NCI-H2227 (cell line): ENCODE measurements around the gene FARS2.

ENCODE experiments used
- DNase-seq: peaks from one replicate; lab custom pipeline; 2025; ENCODE audit not compliant: unreplicated experiment; lab: John Stamatoyannopoulos, UW

Gene FARS2

GRCh38 chr6:5525209-5525608 lies 263.9 kb downstream of the FARS2 start:
- no peak for DNase-seq

DNA sequence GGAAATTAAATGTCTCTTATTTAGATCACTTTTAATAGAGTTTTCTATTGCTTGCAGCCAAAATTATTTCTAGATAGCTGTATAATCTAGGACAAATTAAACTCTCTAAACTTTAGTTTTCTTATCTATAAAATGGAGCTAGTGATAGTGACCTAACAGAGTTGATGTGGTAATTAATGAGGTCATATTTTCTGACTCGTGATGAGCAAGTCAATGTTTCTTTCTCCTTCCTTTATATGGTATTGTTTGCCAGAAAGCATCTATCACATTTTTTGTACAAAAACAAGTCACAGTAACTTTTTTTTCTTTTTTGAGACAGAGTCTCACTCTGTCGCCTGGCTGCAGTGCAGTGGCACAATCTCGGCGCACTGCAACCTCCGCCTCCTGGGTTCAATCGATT lies 267.7 kb downstream of the FARS2 start:
- DNase-seq = no peak

- no peak for DNase-seq
These were observed 268.4 kb downstream of the FARS2 start for GRCh38 chr6:5529733-5530132.

GRCh38 chr6:5531161-5531560 lies 269.8 kb downstream of the FARS2 start:
- no peak for DNase-seq

- no peak for DNase-seq
These were observed 270.6 kb downstream of the FARS2 start for GRCh38 chr6:5531853-5532375.

- no peak for DNase-seq
These were observed 271.6 kb downstream of the FARS2 start for GRCh38 chr6:5532941-5533340.

- DNase-seq = no peak
These were observed 273.3 kb downstream of the FARS2 start for GRCh38 chr6:5534643-5535042.

DNA sequence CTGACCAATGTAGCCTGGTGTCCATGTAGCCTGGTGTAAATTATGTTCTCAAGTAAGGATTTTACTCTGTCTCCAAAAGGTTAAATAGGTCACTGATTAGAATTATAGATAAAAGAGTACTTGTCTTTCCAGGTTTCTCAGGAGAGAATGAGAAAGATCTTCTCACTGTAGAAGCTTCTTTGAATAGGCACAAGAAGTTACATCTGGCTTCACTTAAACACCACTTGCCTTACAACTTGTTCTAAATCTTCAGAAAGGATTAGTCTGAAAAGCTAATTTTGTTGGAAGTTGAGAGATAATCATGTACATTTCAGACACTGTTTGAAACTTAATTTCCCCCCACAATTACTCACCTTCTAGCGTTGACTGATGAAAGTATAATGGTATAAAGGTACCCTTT lies 275.3 kb downstream of the FARS2 start:
- DNase-seq = no peak

DNA sequence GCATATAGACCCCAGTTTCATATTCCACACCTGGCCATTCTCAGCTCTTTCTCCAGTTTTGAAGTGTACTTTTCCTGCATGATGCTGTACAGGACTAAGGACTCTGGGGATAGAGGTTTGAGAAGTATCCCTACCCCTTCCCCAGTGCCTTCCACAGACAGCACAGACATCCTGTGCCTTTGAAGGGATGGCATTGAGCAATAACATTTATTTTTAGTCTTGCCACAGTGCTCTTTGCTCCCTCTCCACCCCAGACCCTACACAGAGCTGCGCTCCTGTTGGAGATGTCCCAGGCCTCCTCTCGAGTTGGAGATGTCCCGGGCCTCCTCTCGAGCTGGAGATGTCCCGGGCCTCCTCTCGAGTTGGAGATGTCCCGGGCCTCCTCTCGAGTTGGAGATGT lies 275.8 kb downstream of the FARS2 start:
- no peak for DNase-seq

DNA sequence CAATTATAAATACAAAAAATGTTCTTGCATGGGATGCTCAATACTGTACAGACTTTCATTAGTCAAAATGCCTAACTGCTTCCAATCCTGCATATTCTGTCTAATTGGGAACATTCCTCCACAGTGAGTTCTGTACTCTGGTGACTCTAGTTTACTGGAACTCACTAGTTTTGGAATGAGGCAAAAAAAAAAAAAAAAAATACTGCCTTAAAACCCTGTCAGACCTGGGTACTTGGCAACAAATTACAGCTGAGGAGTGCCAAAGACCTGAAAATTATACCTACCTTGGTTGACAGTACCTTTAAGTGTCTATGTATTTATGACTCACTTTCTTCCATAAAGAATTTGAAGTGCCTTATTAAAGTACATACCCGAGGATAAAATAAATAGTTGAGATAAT lies 276.7 kb downstream of the FARS2 start:
- DNase-seq = no peak

DNA sequence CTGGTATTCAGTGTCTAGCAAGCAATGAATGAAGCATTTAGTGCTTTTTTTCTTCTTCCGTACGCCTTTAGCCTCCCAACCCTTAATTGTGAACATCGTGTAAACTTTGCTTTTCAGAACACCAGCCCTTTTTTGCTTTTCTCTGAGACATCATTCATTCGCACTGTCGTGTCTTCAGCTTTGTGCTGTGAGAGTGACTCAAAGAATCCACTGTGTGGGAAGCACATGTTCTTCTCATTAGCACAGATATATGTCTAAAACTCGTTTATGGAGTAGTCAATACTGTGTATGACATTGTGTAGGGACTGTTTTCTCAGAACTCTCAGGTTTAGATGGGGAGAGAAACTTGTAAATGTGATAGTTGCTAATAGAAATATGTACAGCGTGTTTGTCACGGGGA lies 279.1 kb downstream of the FARS2 start:
- DNase-seq = no peak

GRCh38 chr6:5541025-5541424 lies 279.7 kb downstream of the FARS2 start:
- DNase-seq = no peak

- DNase-seq = no peak
These were observed 280.6 kb downstream of the FARS2 start for GRCh38 chr6:5541751-5542432.

- no peak for DNase-seq
These were observed 286.2 kb downstream of the FARS2 start for GRCh38 chr6:5547556-5547955.

GRCh38 chr6:5550631-5551030 lies 289.3 kb downstream of the FARS2 start:
- DNase-seq = no peak

DNA sequence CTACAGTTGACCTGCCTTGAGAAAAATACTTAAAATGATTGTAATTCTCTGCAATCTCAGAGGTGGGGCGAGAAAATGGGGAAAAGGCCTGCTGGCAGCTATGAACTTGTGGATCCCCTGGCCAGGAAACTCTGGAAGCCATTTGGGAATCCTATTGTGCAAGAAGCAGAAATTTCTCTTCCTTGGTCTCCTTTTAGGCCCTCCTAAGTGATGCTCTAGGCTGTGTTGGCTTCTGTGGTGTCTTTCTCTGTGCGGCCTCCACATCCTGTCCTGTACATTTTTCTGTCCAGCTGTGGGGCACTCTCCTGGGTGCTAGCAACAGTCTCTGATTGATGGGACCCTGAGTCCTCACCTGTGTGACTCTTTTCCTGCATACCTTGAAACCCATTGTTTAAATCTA lies 290.9 kb downstream of the FARS2 start:
- no peak for DNase-seq

DNA sequence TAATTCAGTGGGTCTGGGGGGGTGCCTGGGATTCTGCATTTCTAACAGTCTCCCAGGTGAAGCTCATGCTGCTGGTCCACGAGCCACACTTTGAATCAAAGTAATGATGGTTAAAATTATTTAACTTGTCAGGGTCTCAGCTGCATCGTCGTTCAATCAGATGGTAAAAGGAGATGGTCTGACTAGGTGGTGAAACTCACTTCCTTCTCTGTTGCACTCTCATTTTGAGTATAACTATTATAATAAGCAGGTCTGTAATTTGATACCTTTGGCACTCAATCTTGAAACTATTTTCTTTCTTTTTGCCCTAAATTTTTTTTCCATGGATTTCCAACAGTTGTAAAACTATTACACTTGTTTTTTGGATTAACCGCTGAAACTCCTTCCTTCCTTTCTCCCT lies 292.5 kb downstream of the FARS2 start:
- DNase-seq = no peak

- no peak for DNase-seq
These were observed 292.9 kb downstream of the FARS2 start for GRCh38 chr6:5554226-5554625.

GRCh38 chr6:5556011-5556410 lies 294.7 kb downstream of the FARS2 start:
- no peak for DNase-seq

GRCh38 chr6:5557506-5557905 lies 296.2 kb downstream of the FARS2 start:
- DNase-seq = no peak

- no peak for DNase-seq
These were observed 298.3 kb downstream of the FARS2 start for GRCh38 chr6:5559651-5560050.

DNA sequence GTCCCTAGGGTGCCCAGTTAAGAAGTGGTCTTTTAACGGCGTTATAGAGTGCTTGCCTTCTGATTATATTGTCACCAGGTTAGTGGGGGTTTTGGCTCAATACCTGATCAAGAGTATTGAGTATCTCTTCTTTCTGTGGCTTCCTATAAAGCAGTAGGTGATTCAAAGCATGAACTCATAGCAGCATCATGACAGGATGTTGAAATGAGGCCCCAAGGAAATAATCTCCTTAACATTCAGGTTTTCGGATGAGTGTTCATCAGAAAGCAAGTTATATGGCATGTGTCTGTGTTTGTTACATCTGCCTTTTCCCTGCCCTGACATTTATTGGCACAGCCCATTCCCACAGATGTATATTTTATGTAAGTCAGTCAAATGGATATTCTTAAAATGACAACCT lies 301.0 kb downstream of the FARS2 start:
- DNase-seq = no peak

GRCh38 chr6:5563086-5563485 lies 301.8 kb downstream of the FARS2 start:
- DNase-seq = no peak
